Measurements from ENCODE around the gene TCF12. TPM values are rescaled to one million over a fixed set of nuclear protein-coding genes. Genes with fewer than 3 reads are reported as not detected.

TCF12 gene
- total RNA-seq, 2 experiments from 2014 or later: 63.4 to 70.7 TPM

DNA sequence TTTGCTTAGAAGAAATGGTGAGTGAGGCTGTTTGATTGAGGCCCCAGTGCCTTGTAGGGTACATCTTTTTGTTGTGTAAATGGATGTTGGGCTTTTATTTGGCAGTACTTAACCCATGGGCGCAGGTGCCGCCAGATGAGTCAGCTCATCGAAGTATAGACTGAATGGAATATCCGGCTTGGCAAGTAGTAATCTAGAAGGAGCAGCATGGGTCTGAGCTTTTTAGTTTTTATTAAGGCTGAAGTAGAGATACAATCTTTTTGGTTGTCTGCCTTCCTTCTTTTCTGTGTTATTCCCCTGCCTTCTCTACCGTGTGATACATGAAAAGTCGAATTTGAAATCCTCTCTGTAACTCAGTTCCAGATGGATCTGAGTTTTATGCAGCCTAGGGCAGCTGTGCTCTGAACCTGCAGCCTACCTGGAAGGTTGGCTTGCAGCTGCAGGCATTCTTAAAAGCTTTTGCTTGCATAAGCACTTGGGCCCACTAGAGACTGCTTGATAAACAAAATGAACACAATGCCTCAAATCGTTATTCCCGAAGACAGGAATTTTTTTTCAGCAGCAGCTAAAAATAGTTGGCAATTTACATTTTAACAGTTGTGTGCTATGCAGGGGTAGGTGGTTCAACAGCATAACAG lies 280.3 kb downstream of the TCF12 start:
- Mint-ChIP-seq H3K9me3 (ENCODE audit: insufficient read depth) (no peaks in the 10 kb centered on the region), H3K36me3 (ENCODE audit: low read depth) (no peaks in the 10 kb centered on the region), H3K27me3 (ENCODE audit: low read depth) (no peaks in the 10 kb centered on the region), H3K4me1 (ENCODE audit: low read depth) (no peaks in the 10 kb centered on the region), H3K27ac (no peak overlapping the region), H3K4me3 (no peak overlapping the region)
- POLR2A ChIA-PET: no interaction called here
- CTCF ChIA-PET: interaction anchor here (1.0 kb wide), 1 partner anchor 13 kb away, joined by 3 read pairs; no protein-coding TSS in a partner anchor
- no peak for DNase-seq
- ATAC-seq: no peak

DNA sequence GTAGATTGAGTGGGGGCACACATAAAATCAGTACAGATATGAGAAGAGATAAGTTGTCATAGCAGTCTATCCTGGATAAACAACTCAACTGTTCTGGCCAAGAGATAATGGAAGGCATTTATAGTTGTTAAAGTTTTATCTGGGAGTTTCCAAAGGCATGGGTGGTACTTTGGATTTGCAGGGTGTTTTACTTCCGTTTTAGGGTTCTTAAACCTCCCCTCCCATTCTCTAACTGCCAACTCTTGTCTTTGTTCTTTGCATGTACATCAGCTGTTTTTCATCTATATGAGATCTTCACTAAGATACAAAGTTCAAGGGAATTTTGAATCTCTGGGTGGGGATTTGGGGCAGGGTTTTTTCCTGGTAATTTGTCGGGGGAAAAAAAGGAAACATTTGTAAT lies 283.1 kb downstream of the TCF12 start:
- ChIA-PET CTCF (no interaction called here), POLR2A (no interaction called here)
- ATAC-seq (no peak), DNase-seq (no peak)
- H3K4me3 Mint-ChIP-seq: no peak overlapping the region
- H3K4me1 Mint-ChIP-seq (ENCODE audit: low read depth): no peaks in the 10 kb centered on the region
- H3K36me3 Mint-ChIP-seq (ENCODE audit: low read depth): no peaks in the 10 kb centered on the region
- no peaks in the 10 kb centered on the region for H3K9me3 Mint-ChIP-seq (ENCODE audit: insufficient read depth)
- H3K27ac Mint-ChIP-seq: no peak overlapping the region
- no peaks in the 10 kb centered on the region for H3K27me3 Mint-ChIP-seq (ENCODE audit: low read depth)

DNA sequence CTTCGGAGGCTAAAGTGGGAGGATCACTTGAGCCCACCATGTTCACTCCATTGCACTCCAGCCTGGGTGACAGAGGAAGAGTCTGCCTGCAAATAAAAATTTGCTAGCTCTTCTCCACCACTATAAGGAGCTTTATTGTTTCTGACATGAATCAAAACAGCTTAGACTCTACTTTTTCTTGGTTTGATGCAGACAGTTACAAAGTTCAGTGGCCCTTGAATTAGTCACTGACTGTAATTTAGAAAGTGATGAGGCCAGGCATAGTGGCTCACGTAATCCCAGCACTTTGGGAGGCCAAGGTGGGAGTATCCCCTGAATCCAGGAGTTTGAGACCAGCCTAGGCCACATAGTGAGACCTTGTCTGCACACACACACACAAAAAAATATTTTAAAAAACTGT lies 285.5 kb downstream of the TCF12 start:
- Mint-ChIP-seq H3K27ac (no peak overlapping the region), H3K27me3 (ENCODE audit: low read depth) (no peaks in the 10 kb centered on the region), H3K9me3 (ENCODE audit: insufficient read depth) (no peaks in the 10 kb centered on the region), H3K36me3 (ENCODE audit: low read depth) (no peaks in the 10 kb centered on the region), H3K4me1 (ENCODE audit: low read depth) (no peaks in the 10 kb centered on the region), H3K4me3 (no peak overlapping the region)
- ChIA-PET CTCF (interaction anchor here (0.9 kb wide), 1 partner anchor 10 kb away, joined by 4 read pairs; no protein-coding TSS in a partner anchor), POLR2A (no interaction called here)
- no peak for DNase-seq
- no peak for ATAC-seq

DNA sequence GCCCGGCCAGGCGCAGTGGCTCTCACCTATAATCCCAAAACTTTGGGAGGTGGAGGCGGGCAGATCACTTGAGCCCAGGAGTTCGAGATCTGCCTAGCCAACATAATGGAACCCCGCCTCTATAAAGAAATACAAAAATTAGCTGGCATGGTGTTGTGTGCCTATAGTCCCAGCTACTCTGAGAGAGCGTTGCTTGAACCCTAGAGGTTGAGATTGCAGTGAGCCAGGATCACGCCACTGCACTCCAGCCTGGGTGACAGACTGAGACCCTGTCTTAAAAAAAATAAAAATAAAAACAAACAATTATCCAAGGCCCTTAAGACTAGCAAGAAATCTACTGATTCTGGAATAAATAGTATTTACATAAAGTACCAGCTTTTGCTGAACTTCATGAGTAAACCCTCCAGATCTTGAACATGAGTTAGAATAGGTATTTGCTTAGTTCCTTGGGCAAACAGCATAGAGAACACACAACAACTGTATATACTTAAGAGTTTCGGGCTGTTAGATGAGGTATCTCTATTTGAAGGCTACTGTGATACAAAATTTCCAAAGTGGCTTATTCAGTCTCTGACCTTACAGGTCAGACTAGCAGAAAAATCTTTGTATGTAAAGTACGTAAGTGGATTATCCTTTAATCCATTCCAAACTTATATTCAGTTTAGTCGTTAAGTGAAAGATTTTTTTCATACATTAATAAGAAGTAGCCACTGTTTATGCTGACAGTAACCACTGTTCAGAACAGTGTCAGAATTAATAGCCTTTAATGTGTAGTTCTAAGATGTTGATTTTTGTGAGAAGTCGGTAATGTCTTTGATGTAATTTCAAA lies 286.8 kb downstream of the TCF12 start:
- Mint-ChIP-seq H3K27me3 (ENCODE audit: low read depth) (no peaks in the 10 kb centered on the region), H3K4me3 (no peak overlapping the region), H3K4me1 (ENCODE audit: low read depth) (no peaks in the 10 kb centered on the region), H3K27ac (no peak overlapping the region), H3K36me3 (ENCODE audit: low read depth) (no peaks in the 10 kb centered on the region), H3K9me3 (ENCODE audit: insufficient read depth) (no peaks in the 10 kb centered on the region)
- no peak for DNase-seq
- ATAC-seq: no peak
- ChIA-PET CTCF (interaction anchor here (1.2 kb wide), 2 partner anchors 9 to 58 kb away, joined by 4 read pairs; no protein-coding TSS in a partner anchor), POLR2A (interaction anchor here (0.5 kb wide), 1 partner anchor 37 kb away, joined by 4 read pairs; no protein-coding TSS in a partner anchor)

DNA sequence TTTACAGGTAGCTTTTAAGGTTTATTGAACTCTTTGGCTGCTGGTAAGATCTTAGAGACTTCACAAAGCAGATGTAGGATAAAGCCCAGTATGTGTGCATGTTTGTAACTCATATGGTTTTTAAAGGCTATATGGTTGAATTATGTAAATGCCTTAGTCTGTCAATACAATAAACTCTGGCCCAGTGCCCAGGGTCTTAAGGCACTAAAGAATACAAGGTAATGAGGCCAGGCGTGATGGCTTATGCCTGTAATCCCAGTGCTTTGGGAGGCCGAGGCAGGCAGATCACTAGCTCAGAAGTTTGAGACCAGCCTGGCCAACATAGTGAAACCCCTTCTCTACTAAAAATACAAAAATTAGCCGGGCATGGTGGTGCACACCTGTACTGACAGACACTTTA lies 287.6 kb downstream of the TCF12 start:
- no peak for DNase-seq
- ATAC-seq: no peak
- H3K27ac Mint-ChIP-seq: no peak overlapping the region
- H3K27me3 Mint-ChIP-seq (ENCODE audit: low read depth): no peaks in the 10 kb centered on the region
- no peak overlapping the region for H3K4me3 Mint-ChIP-seq
- ChIA-PET POLR2A (interaction anchor here (0.5 kb wide), 1 partner anchor 36 kb away, joined by 4 read pairs; no protein-coding TSS in a partner anchor), CTCF (interaction anchor here (1.2 to 1.3 kb wide), 2 partner anchors 15 to 59 kb away, joined by 3 to 4 read pairs; no protein-coding TSS in a partner anchor)
- H3K36me3 Mint-ChIP-seq (ENCODE audit: low read depth): no peaks in the 10 kb centered on the region
- H3K9me3 Mint-ChIP-seq (ENCODE audit: insufficient read depth): no peaks in the 10 kb centered on the region
- H3K4me1 Mint-ChIP-seq (ENCODE audit: low read depth): no peaks in the 10 kb centered on the region

DNA sequence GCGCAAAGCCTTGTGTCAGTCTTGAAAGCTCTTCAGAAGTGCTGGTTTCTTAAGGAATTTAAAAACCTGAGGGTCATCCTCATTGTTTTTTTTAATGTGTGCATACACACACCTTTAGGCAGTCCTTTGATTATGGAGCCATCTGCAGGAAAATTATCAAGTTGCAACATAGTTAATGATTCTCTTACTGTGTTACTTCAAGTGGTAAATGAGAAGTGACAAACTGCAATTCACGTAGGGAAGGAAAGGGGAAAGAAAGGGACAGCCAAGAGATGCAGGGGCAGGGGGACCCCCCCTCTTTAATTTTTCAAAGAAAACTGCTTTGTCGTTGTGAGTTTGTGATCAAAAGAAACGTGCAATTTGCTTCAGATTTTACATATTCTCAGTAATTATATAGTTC lies 295.4 kb downstream of the TCF12 start:
- ChIA-PET POLR2A (no interaction called here), CTCF (interaction anchor here (0.7 to 2.6 kb wide), 22 partner anchors 9 to 723 kb away, joined by 3 to 26 read pairs (median 3); partner anchors contain the start of gene TCF12)
- Mint-ChIP-seq H3K27ac (no peak overlapping the region), H3K4me1 (ENCODE audit: low read depth) (peaks cover 5% of the 10 kb centered on the region), H3K36me3 (ENCODE audit: low read depth) (no peaks in the 10 kb centered on the region), H3K4me3 (no peak overlapping the region), H3K27me3 (ENCODE audit: low read depth) (no peaks in the 10 kb centered on the region), H3K9me3 (ENCODE audit: insufficient read depth) (no peaks in the 10 kb centered on the region)
- ATAC-seq (no peak), DNase-seq (no peak)

DNA sequence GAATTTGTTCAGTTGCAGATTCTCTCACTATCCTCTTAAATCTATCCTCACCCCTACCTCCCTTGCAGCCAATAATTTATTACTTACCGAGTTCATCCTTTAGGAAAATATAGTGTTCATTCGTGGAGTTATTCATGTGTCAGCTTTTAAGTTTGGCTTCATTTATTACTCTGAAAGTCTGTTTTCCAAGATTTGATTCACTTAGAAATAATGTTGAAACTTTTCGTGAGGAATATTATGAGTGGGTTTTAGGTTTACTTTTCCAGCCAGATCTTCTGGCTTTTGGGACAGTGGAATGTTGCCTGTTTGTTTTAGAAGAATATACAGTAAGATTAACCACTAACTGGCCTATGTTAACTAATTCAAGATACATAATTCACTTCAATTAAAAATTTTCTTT lies 296.9 kb downstream of the TCF12 start:
- DNase-seq: no peak
- no peak for ATAC-seq
- H3K4me3 Mint-ChIP-seq: no peak overlapping the region
- H3K27me3 Mint-ChIP-seq (ENCODE audit: low read depth): no peaks in the 10 kb centered on the region
- CTCF ChIA-PET: interaction anchor here (1.0 kb wide), 1 partner anchor 297 kb away, joined by 3 read pairs; the partner anchor contains the start of gene TCF12
- no peak overlapping the region for H3K27ac Mint-ChIP-seq
- H3K36me3 Mint-ChIP-seq (ENCODE audit: low read depth): no peaks in the 10 kb centered on the region
- H3K9me3 Mint-ChIP-seq (ENCODE audit: insufficient read depth): no peaks in the 10 kb centered on the region
- peaks cover 5% of the 10 kb centered on the region for H3K4me1 Mint-ChIP-seq (ENCODE audit: low read depth)
- POLR2A ChIA-PET: no interaction called here

DNA sequence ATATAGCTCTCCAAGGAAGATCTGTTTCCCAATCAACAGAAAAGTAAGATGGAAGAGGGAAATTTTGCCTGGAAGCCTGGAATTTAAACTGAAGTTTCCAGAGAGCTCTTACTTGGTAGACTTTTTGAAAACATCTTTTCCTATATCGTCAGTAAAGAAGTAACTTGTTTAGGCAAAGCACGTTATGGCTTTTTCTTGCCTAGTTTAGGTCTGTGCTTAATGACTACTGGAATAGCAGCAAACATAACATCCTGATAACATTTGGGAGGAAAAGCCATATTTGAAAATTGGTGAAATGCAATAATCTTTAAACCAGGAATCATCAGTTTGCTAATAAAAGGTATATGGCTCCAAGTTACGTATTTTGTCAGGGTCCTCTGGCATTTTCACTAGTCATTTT lies 297.4 kb downstream of the TCF12 start:
- POLR2A ChIA-PET: no interaction called here
- peaks cover 5% of the 10 kb centered on the region for H3K4me1 Mint-ChIP-seq (ENCODE audit: low read depth)
- no peaks in the 10 kb centered on the region for H3K27me3 Mint-ChIP-seq (ENCODE audit: low read depth)
- CTCF ChIA-PET: interaction anchor here (1.0 kb wide), 1 partner anchor 298 kb away, joined by 3 read pairs; the partner anchor contains the start of gene TCF12
- no peak overlapping the region for H3K27ac Mint-ChIP-seq
- no peaks in the 10 kb centered on the region for H3K36me3 Mint-ChIP-seq (ENCODE audit: low read depth)
- no peak overlapping the region for H3K4me3 Mint-ChIP-seq
- ATAC-seq (no peak), DNase-seq (no peak)
- no peaks in the 10 kb centered on the region for H3K9me3 Mint-ChIP-seq (ENCODE audit: insufficient read depth)

DNA sequence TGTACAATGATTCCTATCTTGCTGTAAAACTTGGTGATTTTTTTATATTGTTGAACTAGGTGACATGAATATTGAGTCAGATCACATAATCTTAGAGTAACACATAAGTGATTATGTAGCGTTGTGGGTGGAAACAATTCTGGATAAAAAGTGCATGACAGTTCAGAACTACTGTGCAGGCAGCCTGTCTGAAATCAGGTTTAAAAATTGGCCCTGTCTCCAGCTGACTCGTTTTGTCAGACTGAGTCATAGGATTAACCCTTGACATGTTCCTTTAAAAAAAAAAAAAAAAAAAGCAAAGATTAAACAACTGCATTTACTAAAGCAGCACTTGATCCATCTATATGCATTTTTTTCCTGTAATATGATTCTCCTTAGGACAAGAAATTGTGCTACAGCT lies 297.8 kb downstream of the TCF12 start:
- no peak for ATAC-seq
- no peaks in the 10 kb centered on the region for H3K9me3 Mint-ChIP-seq (ENCODE audit: insufficient read depth)
- CTCF ChIA-PET: interaction anchor here (1.0 kb wide), 1 partner anchor 298 kb away, joined by 3 read pairs; the partner anchor contains the start of gene TCF12
- no peak overlapping the region for H3K27ac Mint-ChIP-seq
- no peak for DNase-seq
- H3K4me3 Mint-ChIP-seq: no peak overlapping the region
- POLR2A ChIA-PET: no interaction called here
- peaks cover 5% of the 10 kb centered on the region for H3K4me1 Mint-ChIP-seq (ENCODE audit: low read depth)
- H3K36me3 Mint-ChIP-seq (ENCODE audit: low read depth): no peaks in the 10 kb centered on the region
- no peaks in the 10 kb centered on the region for H3K27me3 Mint-ChIP-seq (ENCODE audit: low read depth)

DNA sequence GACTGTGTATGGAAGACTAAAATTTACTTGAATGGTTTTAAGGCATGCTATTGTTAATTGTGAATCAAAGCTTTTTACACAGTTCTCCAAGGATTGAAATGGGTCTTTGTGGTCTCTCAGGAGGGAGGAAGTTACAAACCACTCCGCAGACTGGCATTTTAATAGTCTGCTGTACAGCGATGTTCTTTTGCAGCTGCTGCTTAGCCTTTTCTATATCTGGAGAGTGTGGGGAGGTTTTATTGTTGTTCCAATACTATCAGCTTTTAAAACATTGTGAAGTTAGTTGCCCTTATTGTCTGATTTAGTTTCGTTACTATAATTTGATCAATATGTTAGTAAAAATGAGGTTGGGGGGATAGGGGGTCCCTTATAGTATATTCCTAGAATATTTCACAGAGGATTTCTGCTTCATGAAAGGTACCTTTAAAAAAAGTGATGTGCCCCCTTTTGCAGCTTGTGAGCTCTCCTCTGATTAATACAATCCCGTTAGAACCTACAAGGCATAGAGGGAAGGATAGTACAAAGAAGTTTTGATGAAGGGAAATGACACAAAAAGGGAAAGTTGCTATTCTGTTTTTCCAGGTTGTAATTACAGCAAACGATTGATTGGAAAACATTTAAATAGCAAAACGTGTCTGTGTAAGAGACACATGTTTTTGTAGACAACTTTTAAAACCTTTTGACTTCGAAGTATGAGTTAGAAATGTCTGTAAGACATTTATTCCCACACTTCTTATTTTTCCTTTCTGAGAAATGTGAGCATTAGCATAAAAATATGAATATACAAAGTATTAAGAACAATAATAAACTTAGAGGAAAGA lies 299.5 kb downstream of the TCF12 start:
- ChIA-PET POLR2A (no interaction called here), CTCF (interaction anchor here (0.8 to 1.1 kb wide), 2 partner anchors 88 to 89 kb away, joined by 3 to 4 read pairs; no protein-coding TSS in a partner anchor)
- DNase-seq: no peak
- ATAC-seq: no peak
- Mint-ChIP-seq H3K4me1 (ENCODE audit: low read depth) (peaks cover 5% of the 10 kb centered on the region), H3K27ac (no peak overlapping the region), H3K27me3 (ENCODE audit: low read depth) (no peaks in the 10 kb centered on the region), H3K4me3 (no peak overlapping the region), H3K36me3 (ENCODE audit: low read depth) (no peaks in the 10 kb centered on the region), H3K9me3 (ENCODE audit: insufficient read depth) (no peaks in the 10 kb centered on the region)

DNA sequence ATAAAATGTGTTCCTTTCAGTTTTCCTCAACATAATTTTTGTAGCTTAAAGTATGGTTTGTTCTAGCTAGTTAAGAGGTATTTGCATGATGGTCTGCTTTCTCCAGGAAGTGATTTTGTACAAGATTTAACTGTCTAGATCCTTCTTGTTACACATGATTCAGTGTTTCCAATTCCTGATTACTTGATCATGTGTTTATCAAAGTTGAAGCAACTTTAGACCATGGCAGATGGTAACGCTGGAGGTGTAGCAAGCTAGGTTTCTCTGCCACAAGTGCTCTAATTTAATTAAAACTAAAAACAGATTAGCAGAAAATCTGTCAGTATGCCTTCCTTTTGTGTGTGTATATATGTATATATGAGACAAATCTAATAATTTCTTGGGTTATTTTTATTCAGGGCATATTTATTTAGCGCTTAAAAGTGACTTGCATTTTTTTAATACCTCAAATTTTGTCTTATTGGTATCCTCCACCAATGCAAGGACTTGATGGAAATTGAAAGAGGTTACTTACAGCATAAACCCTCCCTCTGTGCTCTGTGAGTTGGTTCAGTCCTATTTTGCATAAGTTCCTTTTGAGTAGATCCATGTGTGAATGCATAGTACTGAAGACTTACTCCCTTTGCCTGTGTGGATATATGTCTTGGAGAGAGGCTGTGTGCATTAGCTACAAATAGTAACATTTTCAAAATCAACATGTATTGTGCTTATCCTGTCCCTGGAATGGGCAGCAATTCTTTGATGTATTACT lies 300.6 kb downstream of the TCF12 start:
- Mint-ChIP-seq H3K27ac (no peak overlapping the region), H3K4me3 (no peak overlapping the region), H3K36me3 (ENCODE audit: low read depth) (no peaks in the 10 kb centered on the region), H3K27me3 (ENCODE audit: low read depth) (no peaks in the 10 kb centered on the region), H3K4me1 (ENCODE audit: low read depth) (peaks cover 5% of the 10 kb centered on the region), H3K9me3 (ENCODE audit: insufficient read depth) (no peaks in the 10 kb centered on the region)
- POLR2A ChIA-PET: no interaction called here
- CTCF ChIA-PET: interaction anchor here (0.8 to 1.1 kb wide), 2 partner anchors 87 to 299 kb away, joined by 3 to 4 read pairs; no protein-coding TSS in a partner anchor
- DNase-seq (no peak), ATAC-seq (no peak)

Measured in activated CD8-positive, alpha-beta T cell treated with anti-CD3 and anti-CD28 coated beads, Interleukin-2, amount 10 ng/mL, durations not matched to agents 7 days and 5 days (primary cell).